ENCODE data around the gene FTO. TPM values are rescaled to one million over a fixed set of nuclear protein-coding genes. Genes with fewer than 3 reads are reported as not detected.

FTO gene
- total and polyA plus RNA-seq, 2 of the 13 experiments (the other 11 are each of a cell fraction or from before 2014, with no cell fraction given) = 41.6 to 55.8 TPM

DNA sequence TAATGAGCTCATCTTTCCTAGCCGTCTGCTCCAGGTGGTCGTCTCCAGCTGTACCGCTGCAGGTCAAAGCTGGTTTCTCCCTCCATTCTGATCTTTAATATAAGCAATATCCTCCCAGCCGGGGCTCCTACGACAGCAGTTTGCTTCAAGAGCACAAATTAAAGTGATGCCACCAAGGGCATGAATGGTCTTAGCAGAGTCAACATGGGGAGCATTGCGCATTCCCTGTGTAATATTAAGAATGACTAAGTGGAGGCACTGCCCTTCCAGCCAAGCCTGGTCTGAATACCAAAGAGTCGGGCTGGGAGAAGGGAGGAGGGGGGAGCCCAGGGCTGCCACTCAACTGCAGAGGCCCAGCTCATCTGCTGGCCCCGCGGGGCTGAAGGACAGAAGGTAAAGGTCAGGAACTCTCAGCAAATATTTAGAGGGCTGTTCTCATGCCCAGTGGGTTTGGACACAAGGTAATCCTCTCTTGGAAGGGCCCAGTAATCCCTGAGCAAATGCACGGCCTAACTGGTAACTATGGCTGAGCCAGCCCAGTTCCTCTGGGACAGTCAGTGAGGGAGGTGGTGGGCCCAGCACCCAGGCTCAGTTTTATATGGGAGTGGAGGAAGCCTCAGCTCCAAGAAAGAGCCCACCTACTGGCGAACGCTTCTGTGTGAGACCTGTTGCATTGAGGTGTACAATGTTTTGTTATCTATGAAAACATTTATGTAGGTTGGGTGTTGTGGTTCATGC lies 461.4 kb downstream of the FTO start (continued):
- TF ChIP-seq MEIS2 (CRISPR knock-in tag; IDR thresholded peaks at IDR 0.05) (peak; percentile 99), ZBTB7A (CRISPR knock-in tag; IDR thresholded peaks at IDR 0.05) (peak; percentile 77; the same call in 1 of the 2 replicates), SMYD3 (CRISPR knock-in tag; IDR thresholded peaks at IDR 0.05) (no peak), TARDBP (CRISPR knock-in tag; IDR thresholded peaks at IDR 0.05) (peak; percentile 81; the same call in 1 of the 2 replicates), HMG20B (CRISPR knock-in tag; conservative IDR thresholded peaks at IDR 0.05) (peak; percentile 88)
- TF ChIP-seq, protein P1, sequence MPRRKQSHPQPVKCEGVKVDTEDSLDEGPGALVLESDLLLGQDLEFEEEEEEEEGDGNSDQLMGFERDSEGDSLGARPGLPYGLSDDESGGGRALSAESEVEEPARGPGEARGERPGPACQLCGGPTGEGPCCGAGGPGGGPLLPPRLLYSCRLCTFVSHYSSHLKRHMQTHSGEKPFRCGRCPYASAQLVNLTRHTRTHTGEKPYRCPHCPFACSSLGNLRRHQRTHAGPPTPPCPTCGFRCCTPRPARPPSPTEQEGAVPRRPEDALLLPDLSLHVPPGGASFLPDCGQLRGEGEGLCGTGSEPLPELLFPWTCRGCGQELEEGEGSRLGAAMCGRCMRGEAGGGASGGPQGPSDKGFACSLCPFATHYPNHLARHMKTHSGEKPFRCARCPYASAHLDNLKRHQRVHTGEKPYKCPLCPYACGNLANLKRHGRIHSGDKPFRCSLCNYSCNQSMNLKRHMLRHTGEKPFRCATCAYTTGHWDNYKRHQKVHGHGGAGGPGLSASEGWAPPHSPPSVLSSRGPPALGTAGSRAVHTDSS (CRISPR knock-in tag; conservative IDR thresholded peaks at IDR 0.05) = no peak
- TF ChIP-seq, protein P2, sequence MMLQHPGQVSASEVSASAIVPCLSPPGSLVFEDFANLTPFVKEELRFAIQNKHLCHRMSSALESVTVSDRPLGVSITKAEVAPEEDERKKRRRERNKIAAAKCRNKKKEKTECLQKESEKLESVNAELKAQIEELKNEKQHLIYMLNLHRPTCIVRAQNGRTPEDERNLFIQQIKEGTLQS (CRISPR knock-in tag; IDR thresholded peaks at IDR 0.05) = peak; percentile 19; the same call in 1 of the 2 replicates
- TF ChIP-seq, protein P3, sequence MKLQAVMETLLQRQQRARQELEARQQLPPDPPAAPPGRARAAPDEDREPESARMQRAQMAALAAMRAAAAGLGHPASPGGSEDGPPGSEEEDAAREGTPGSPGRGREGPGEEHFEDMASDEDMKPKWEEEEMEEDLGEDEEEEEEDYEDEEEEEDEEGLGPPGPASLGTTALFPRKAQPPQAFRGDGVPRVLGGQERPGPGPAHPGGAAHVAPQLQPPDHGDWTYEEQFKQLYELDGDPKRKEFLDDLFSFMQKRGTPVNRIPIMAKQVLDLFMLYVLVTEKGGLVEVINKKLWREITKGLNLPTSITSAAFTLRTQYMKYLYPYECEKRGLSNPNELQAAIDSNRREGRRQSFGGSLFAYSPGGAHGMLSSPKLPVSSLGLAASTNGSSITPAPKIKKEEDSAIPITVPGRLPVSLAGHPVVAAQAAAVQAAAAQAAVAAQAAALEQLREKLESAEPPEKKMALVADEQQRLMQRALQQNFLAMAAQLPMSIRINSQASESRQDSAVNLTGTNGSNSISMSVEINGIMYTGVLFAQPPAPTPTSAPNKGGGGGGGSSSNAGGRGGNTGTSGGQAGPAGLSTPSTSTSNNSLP (IDR thresholded peaks at IDR 0.05; ENCODE audit: low read depth, low read length) = peak; percentile 82; the same call in 1 of the 2 replicates
